Trophoblast cell (in vitro differentiated cells and primary cell): ENCODE data around the gene L3MBTL3.

Experiments used
- DNase-seq, 2 donors: peaks; one replicate each; pipeline ENCODE4 v3.0.0-alpha.2; 2016
- H2AFZ ChIP-seq: 2 replicates; pipeline ENCODE4 v1.6.1; 2013; ENCODE audit warnings: low read length, moderate library complexity, mild to moderate bottlenecking; ENCODE audit not compliant: insufficient read depth, poor library complexity
- H2AK5ac ChIP-seq: 2 replicates; pipeline ENCODE4 v1.6.1; 2013; ENCODE audit warnings: mild to moderate bottlenecking, low read length
- H2BK120ac ChIP-seq: 2 replicates; pipeline ENCODE4 v1.6.1; 2013; ENCODE audit warnings: low read length, mild to moderate bottlenecking, moderate library complexity; ENCODE audit not compliant: insufficient read depth, poor library complexity
- H2BK12ac ChIP-seq: 2 replicates; pipeline ENCODE4 v1.6.1; 2013; ENCODE audit warnings: mild to moderate bottlenecking, low read length, moderate library complexity
- H2BK5ac ChIP-seq: 2 replicates; pipeline ENCODE4 v1.6.1; 2013; ENCODE audit warnings: low read length, low read depth, moderate library complexity, mild to moderate bottlenecking; ENCODE audit not compliant: poor library complexity
- H3K14ac ChIP-seq: 2 replicates; pipeline ENCODE4 v1.6.1; 2013; ENCODE audit warnings: mild to moderate bottlenecking, low read length
- H3K18ac ChIP-seq: 2 replicates; pipeline ENCODE4 v1.6.1; 2013; ENCODE audit warnings: mild to moderate bottlenecking, low read length
- H3K23ac ChIP-seq: 2 replicates; pipeline ENCODE4 v1.6.1; 2013; ENCODE audit warnings: low read length
- H3K27ac ChIP-seq: 2 replicates; pipeline ENCODE4 v1.5.1; 2013; ENCODE audit warnings: low read depth, mild to moderate bottlenecking, inconsistent platforms, low read length, moderate library complexity
- H3K27me3 ChIP-seq: 2 replicates; pipeline ENCODE4 v1.6.1; 2013; ENCODE audit warnings: inconsistent platforms, mild to moderate bottlenecking, low read length, moderate library complexity; ENCODE audit not compliant: insufficient read depth
- H3K36me3 ChIP-seq, 2 experiments: 1 replicate in 1 of 2; 2 replicates in 1 of 2; pipeline ENCODE4 v1.6.1; 2013; ENCODE audit warnings: low read length in 2 of 2, mild to moderate bottlenecking in 2 of 2, moderate library complexity in 1 of 2; ENCODE audit not compliant: insufficient read depth in 2 of 2, control insufficient read depth in 1 of 2
- H3K4ac ChIP-seq: 2 replicates; pipeline ENCODE4 v1.6.1; 2013; ENCODE audit warnings: low read depth, mild to moderate bottlenecking, low read length, moderate library complexity
- H3K4me1 ChIP-seq, 2 experiments: 1 replicate in 1 of 2; 2 replicates in 1 of 2; pipeline ENCODE4 v1.6.1; 2013; ENCODE audit warnings: low read length in 2 of 2, mild to moderate bottlenecking in 2 of 2, moderate library complexity in 1 of 2; ENCODE audit not compliant: insufficient read depth in 2 of 2, control insufficient read depth in 1 of 2
- H3K4me2 ChIP-seq: 2 replicates; pipeline ENCODE4 v1.6.1; 2013; ENCODE audit warnings: inconsistent platforms, mild to moderate bottlenecking, low read length, moderate library complexity
- H3K4me3 ChIP-seq: 2 replicates; pipeline ENCODE4 v1.5.1; 2013; ENCODE audit warnings: mild to moderate bottlenecking, low read depth, low read length, inconsistent platforms
- H3K79me1 ChIP-seq: one replicate; pipeline ENCODE4 v1.6.1; 2013; ENCODE audit warnings: low read length
- H3K79me2 ChIP-seq: 2 replicates; pipeline ENCODE4 v1.6.1; 2013; ENCODE audit warnings: low read length, mild to moderate bottlenecking; ENCODE audit not compliant: control insufficient read depth, insufficient read depth, poor library complexity
- H3K9ac ChIP-seq: 2 replicates; pipeline ENCODE4 v1.6.1; 2013; ENCODE audit warnings: mild to moderate bottlenecking, low read length
- H3K9me3 ChIP-seq: 2 replicates; pipeline ENCODE4 v1.6.1; 2013; ENCODE audit warnings: low read depth, mild to moderate bottlenecking, control low read depth, inconsistent platforms, low read length; ENCODE audit not compliant: insufficient read depth
- H4K12ac ChIP-seq: 2 replicates; pipeline ENCODE4 v1.6.1; 2013; ENCODE audit warnings: low read depth, mild to moderate bottlenecking, low read length, moderate library complexity
- H4K8ac ChIP-seq: 2 replicates; pipeline ENCODE4 v1.6.1; 2013; ENCODE audit warnings: low read depth, mild to moderate bottlenecking, low read length, moderate library complexity
- H4K91ac ChIP-seq: one replicate; pipeline ENCODE4 v1.6.1; 2013; ENCODE audit warnings: low read depth, mild to moderate bottlenecking, low read length, moderate library complexity
- WGBS: extraction: QIAGEN DNeasy Blood & Tissue Kit; methylation state at CpG from one replicate; pipeline ENCODE4 v1.1.7; 2013; ENCODE audit warnings: missing lambda C conversion rate; ENCODE audit not compliant: insufficient read length, insufficient coverage; ENCODE audit errors: extremely low coverage; 5-methylcytosine and 5-hydroxymethylcytosine counted together

L3MBTL3 gene

GRCh38 chr6:130159956-130160355, 141.6 kb downstream of the L3MBTL3 start:
- no peak overlapping the region for H2AFZ ChIP-seq
- no peaks in the 10 kb centered on the region for H3K4me1 ChIP-seq
- no peak overlapping the region for H4K12ac ChIP-seq
- no peak overlapping the region for H3K14ac ChIP-seq
- no peaks in the 10 kb centered on the region for H3K79me1 ChIP-seq
- no peak overlapping the region for H3K23ac ChIP-seq
- H3K4me2 ChIP-seq, result no peak overlapping the region
- no peaks in the 10 kb centered on the region for H3K79me2 ChIP-seq
- no peaks in the 10 kb centered on the region for H3K9me3 ChIP-seq
- no peaks in the 10 kb centered on the region for H3K36me3 ChIP-seq
- H3K27me3 ChIP-seq, result no peaks in the 10 kb centered on the region
- no peak overlapping the region for H4K91ac ChIP-seq
- no CpG with 5 or more reads among the region's 3 CpGs for WGBS
- no peak overlapping the region for H3K4ac ChIP-seq
- no peak overlapping the region for H3K4me3 ChIP-seq
- H2BK12ac ChIP-seq, result no peak overlapping the region
- no peak overlapping the region for H4K8ac ChIP-seq
- DNase-seq, result no peak
- no peak overlapping the region for H2AK5ac ChIP-seq
- H3K18ac ChIP-seq, result no peak overlapping the region
- H2BK5ac ChIP-seq, result no peak overlapping the region
- H2BK120ac ChIP-seq, result no peak overlapping the region
- H3K27ac ChIP-seq, result no peak overlapping the region
- H3K9ac ChIP-seq, result no peak overlapping the region

GRCh38 chr6:130161683-130162404, 143.5 kb downstream of the L3MBTL3 start:
- DNase-seq, result no peak
- no peak overlapping the region for H3K9ac ChIP-seq
- no peak overlapping the region for H3K27ac ChIP-seq
- H4K12ac ChIP-seq, result no peak overlapping the region
- H4K8ac ChIP-seq, result no peak overlapping the region
- no peaks in the 10 kb centered on the region for H3K36me3 ChIP-seq
- H3K4me1 ChIP-seq, result no peaks in the 10 kb centered on the region
- H3K14ac ChIP-seq, result no peak overlapping the region
- no peak overlapping the region for H4K91ac ChIP-seq
- no peaks in the 10 kb centered on the region for H3K79me2 ChIP-seq
- no CpG with 5 or more reads among the region's 6 CpGs for WGBS
- H3K4me3 ChIP-seq, result no peak overlapping the region
- H2AFZ ChIP-seq, result no peak overlapping the region
- H2BK120ac ChIP-seq, result no peak overlapping the region
- no peak overlapping the region for H2BK5ac ChIP-seq
- H3K4me2 ChIP-seq, result no peak overlapping the region
- no peaks in the 10 kb centered on the region for H3K79me1 ChIP-seq
- H3K27me3 ChIP-seq, result no peaks in the 10 kb centered on the region
- H3K9me3 ChIP-seq, result peaks cover 2% of the 10 kb centered on the region
- no peak overlapping the region for H2BK12ac ChIP-seq
- no peak overlapping the region for H3K23ac ChIP-seq
- H3K18ac ChIP-seq, result no peak overlapping the region
- H2AK5ac ChIP-seq, result no peak overlapping the region
- H3K4ac ChIP-seq, result no peak overlapping the region

- Histone ChIP-seq H4K91ac (no peak overlapping the region), H4K12ac (no peak overlapping the region), H3K4me3 (no peak overlapping the region), H3K79me1 (no peaks in the 10 kb centered on the region), H3K79me2 (no peaks in the 10 kb centered on the region), H3K9me3 (peaks cover 2% of the 10 kb centered on the region), H3K27me3 (no peaks in the 10 kb centered on the region), H2AK5ac (no peak overlapping the region), H3K23ac (no peak overlapping the region), H3K27ac (no peak overlapping the region), H3K4me2 (no peak overlapping the region), H3K4ac (no peak overlapping the region), H2BK12ac (no peak overlapping the region), H2BK5ac (no peak overlapping the region), H2BK120ac (no peak overlapping the region), H3K14ac (no peak overlapping the region), H3K9ac (no peak overlapping the region), H3K18ac (no peak overlapping the region), H3K36me3 (no peaks in the 10 kb centered on the region), H4K8ac (no peak overlapping the region), H3K4me1 (no peaks in the 10 kb centered on the region), H2AFZ (no peak overlapping the region)
- no CpG with 5 or more reads among the region's 2 CpGs for WGBS
- DNase-seq, result no peak
Measured at GRCh38 chr6:130162421-130162820, 144.0 kb downstream of the L3MBTL3 start.

GRCh38 chr6:130163266-130163665, 144.9 kb downstream of the L3MBTL3 start:
- no peak overlapping the region for H2BK120ac ChIP-seq
- no peaks in the 10 kb centered on the region for H3K79me2 ChIP-seq
- H3K4me3 ChIP-seq, result no peak overlapping the region
- H3K18ac ChIP-seq, result no peak overlapping the region
- H3K36me3 ChIP-seq, result no peaks in the 10 kb centered on the region
- no peak overlapping the region for H3K4ac ChIP-seq
- no peak overlapping the region for H3K4me2 ChIP-seq
- H3K4me1 ChIP-seq, result no peaks in the 10 kb centered on the region
- no peak overlapping the region for H2BK12ac ChIP-seq
- no peak overlapping the region for H4K91ac ChIP-seq
- no peak overlapping the region for H3K14ac ChIP-seq
- no peak overlapping the region for H2AFZ ChIP-seq
- no peak overlapping the region for H4K8ac ChIP-seq
- H4K12ac ChIP-seq, result no peak overlapping the region
- WGBS, result no CpG with 5 or more reads among the region's 2 CpGs
- no peak overlapping the region for H2AK5ac ChIP-seq
- no peak overlapping the region for H2BK5ac ChIP-seq
- DNase-seq, result no peak
- H3K79me1 ChIP-seq, result no peaks in the 10 kb centered on the region
- no peaks in the 10 kb centered on the region for H3K27me3 ChIP-seq
- H3K9ac ChIP-seq, result no peak overlapping the region
- H3K23ac ChIP-seq, result no peak overlapping the region
- peaks cover 2% of the 10 kb centered on the region for H3K9me3 ChIP-seq
- H3K27ac ChIP-seq, result no peak overlapping the region
